ENCODE data around the gene RASEF.

GRCh38 chr9:83061036-83061435, 1.9 kb downstream of the RASEF start:
- no peak for TF ChIP-seq CTCF (IDR thresholded peaks at IDR 0.05)
- no peak for TF ChIP-seq POLR2A (IDR thresholded peaks at IDR 0.05)

All from testis (tissue), 2 donors.